ENCODE results near the gene CLDN5. TPM values are rescaled to one million over a fixed set of nuclear protein-coding genes. Genes with fewer than 3 reads are reported as not detected.
A peak's percentile ranks its signal among the peaks of the same experiment; 100 is the strongest.

Gene CLDN5
- total RNA-seq, 1 donor from 2014 or later = 2.2 TPM

GRCh38 chr22:19525666-19526065 lies 1.5 kb upstream of the CLDN5 start:
- Mint-ChIP-seq H3K27ac (no peak overlapping the region), H3K4me3 (peak overlapping the region; percentile 36), H3K4me1 (ENCODE audit: unreplicated experiment) (peaks cover 4% of the 10 kb centered on the region), H3K9me3 (no peaks in the 10 kb centered on the region), H3K36me3 (no peaks in the 10 kb centered on the region), H3K27me3 (peaks cover 44% of the 10 kb centered on the region)
- TF ChIP-seq CTCF (conservative IDR thresholded peaks at IDR 0.05) = no peak
- no peak for DNase-seq (ENCODE audit: extremely low spot score, unreplicated experiment)

- peaks cover 44% of the 10 kb centered on the region for H3K27me3 Mint-ChIP-seq
- TF ChIP-seq CTCF (conservative IDR thresholded peaks at IDR 0.05) = no peak
- H3K36me3 Mint-ChIP-seq = no peaks in the 10 kb centered on the region
- peak overlapping the region; percentile 82 for H3K4me3 Mint-ChIP-seq
- no peaks in the 10 kb centered on the region for H3K9me3 Mint-ChIP-seq
- no peak for DNase-seq (ENCODE audit: extremely low spot score, unreplicated experiment)
- peaks cover 4% of the 10 kb centered on the region for H3K4me1 Mint-ChIP-seq (ENCODE audit: unreplicated experiment)
- H3K27ac Mint-ChIP-seq = no peak overlapping the region
These were observed 978 bp upstream of the CLDN5 start for GRCh38 chr22:19525116-19525660.

GRCh38 chr22:19523240-19524169 lies 705 bp downstream of the CLDN5 start:
- Mint-ChIP-seq H3K27me3 (peaks cover 44% of the 10 kb centered on the region), H3K36me3 (no peaks in the 10 kb centered on the region), H3K4me3 (peak overlapping the region; percentile 83), H3K4me1 (ENCODE audit: unreplicated experiment) (peaks cover 4% of the 10 kb centered on the region), H3K9me3 (no peaks in the 10 kb centered on the region), H3K27ac (no peak overlapping the region)
- peak; percentile 30 for TF ChIP-seq CTCF (conservative IDR thresholded peaks at IDR 0.05)
- DNase-seq (ENCODE audit: extremely low spot score, unreplicated experiment) = peak; percentile 70

GRCh38 chr22:19522881-19523239 lies 1.4 kb downstream of the CLDN5 start:
- Mint-ChIP-seq H3K9me3 (no peaks in the 10 kb centered on the region), H3K27ac (no peak overlapping the region), H3K36me3 (no peaks in the 10 kb centered on the region), H3K4me3 (peak overlapping the region; percentile 83), H3K4me1 (ENCODE audit: unreplicated experiment) (peaks cover 4% of the 10 kb centered on the region), H3K27me3 (peaks cover 44% of the 10 kb centered on the region)
- no peak for TF ChIP-seq CTCF (conservative IDR thresholded peaks at IDR 0.05)
- no peak for DNase-seq (ENCODE audit: extremely low spot score, unreplicated experiment)

GRCh38 chr22:19522190-19522880 lies 1.9 kb downstream of the CLDN5 start:
- peak; percentile 67 for DNase-seq (ENCODE audit: extremely low spot score, unreplicated experiment)
- peaks cover 44% of the 10 kb centered on the region for H3K27me3 Mint-ChIP-seq
- H3K4me1 Mint-ChIP-seq (ENCODE audit: unreplicated experiment) = peaks cover under 1% of the 10 kb centered on the region

More at GRCh38 chr22:19522190-19522880, 1.9 kb downstream of the CLDN5 start:
- Mint-ChIP-seq H3K27ac (no peak overlapping the region), H3K36me3 (no peaks in the 10 kb centered on the region), H3K9me3 (no peaks in the 10 kb centered on the region), H3K4me3 (peak overlapping the region; percentile 83)
- TF ChIP-seq CTCF (conservative IDR thresholded peaks at IDR 0.05) = no peak
